Coronary artery (tissue), 2 donors: Measurements from ENCODE around the gene ABCC5.

Experiments
- DNase-seq: peaks from one replicate; pipeline ENCODE4 v3.0.0-alpha.2; 2017; ENCODE audit warnings: low spot score
- H3K27ac ChIP-seq, 2 donors: fragments of 200-600 bp; sonication (generic); one replicate each; pipeline ENCODE4 v1.5.1; 2016 to 2019
- H3K4me3 ChIP-seq: fragments of 200-600 bp; sonication (generic); 2 replicates; pipeline ENCODE4 v1.5.1; 2016; ENCODE audit warnings: mild to moderate bottlenecking, moderate library complexity
- TF ChIP-seq, protein P1 (sequence below): fragments of 200-600 bp; sonication (generic); IDR thresholded peaks from one replicate; pipeline ENCODE4 v1.5.1; 2019; ENCODE audit warnings: antibody characterized with exemption

Gene ABCC5

DNA sequence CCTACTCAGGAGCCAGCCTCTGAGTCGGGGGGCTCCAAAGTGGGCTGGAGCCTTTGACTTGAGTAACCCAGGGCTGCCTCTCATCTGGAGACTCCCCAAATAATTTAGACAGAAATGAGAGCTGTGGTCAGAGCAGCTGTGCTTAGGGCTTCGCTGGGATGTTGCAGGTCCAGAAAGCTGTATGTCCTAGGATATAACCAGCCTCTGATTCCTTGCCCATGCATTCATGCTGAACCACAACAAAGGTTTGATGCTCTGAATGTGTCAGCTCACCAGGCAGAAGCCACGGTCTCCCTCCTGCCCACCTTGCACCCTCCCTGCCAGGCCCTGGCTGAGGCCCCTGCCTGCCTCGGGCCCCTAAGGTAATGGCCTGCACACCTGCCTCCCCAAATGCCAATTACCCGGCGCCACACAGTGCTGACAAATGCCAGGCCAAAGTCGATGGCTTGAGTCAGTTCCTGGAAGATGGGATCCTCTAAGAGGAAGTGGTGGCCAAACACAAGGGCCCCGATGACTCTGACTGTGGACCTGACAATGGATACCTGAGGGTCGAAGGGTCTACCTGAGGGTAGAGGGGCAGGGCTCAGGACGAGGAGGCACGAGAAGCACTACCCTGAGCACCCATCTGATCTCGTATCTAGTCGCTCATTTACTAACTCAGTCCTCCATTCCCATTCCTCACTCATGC lies 111.3 kb downstream of the ABCC5 start:
- DNase-seq: no peak
- Histone ChIP-seq H3K27ac (no peak overlapping the region), H3K4me3 (no peak overlapping the region)
- TF ChIP-seq, protein P1, sequence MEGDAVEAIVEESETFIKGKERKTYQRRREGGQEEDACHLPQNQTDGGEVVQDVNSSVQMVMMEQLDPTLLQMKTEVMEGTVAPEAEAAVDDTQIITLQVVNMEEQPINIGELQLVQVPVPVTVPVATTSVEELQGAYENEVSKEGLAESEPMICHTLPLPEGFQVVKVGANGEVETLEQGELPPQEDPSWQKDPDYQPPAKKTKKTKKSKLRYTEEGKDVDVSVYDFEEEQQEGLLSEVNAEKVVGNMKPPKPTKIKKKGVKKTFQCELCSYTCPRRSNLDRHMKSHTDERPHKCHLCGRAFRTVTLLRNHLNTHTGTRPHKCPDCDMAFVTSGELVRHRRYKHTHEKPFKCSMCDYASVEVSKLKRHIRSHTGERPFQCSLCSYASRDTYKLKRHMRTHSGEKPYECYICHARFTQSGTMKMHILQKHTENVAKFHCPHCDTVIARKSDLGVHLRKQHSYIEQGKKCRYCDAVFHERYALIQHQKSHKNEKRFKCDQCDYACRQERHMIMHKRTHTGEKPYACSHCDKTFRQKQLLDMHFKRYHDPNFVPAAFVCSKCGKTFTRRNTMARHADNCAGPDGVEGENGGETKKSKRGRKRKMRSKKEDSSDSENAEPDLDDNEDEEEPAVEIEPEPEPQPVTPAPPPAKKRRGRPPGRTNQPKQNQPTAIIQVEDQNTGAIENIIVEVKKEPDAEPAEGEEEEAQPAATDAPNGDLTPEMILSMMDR: no peak

DNA sequence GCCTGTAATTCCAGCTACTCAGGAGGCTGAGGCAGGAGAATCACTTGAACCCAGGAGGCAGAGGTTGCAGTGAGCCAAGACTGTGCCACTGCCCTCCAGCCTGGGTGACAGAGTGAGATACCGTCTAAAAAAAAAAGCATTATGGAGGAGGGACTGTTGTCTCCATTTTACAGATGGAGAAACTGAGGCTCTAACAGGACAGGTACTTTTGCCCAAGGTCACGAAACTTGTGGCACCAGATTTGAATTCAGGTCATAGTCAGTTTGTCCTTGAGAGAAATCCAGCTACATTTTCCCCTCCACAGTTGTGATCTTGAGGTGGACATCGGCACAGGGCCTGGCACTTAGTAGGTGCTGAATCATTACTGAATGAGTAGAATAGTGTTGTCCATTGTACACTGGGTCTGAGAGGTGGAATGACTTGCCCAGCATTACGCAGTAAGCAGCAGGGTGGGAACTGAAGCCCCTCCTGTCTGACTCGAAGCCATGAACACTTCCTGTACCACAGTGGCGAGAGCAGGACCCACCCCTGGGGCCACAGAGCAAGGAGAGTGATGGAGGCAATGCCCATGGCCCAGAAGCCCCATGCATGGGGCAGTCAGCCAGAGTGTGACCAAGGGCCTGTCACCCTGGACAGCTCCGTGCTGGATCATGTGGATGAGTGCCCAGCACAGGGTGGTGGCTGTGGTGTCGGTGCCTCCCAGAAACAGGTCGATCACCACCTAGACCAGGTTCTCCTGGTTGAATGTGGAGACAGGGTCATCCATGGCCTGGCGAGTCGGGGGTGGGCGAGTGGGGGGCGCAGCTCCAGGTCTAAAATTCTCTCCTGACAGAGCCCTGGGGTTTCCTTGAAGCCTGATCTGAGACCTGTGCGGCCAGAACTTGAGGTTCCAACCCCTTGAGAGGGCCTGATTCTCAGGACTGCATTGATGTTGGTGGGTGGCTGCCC lies 112.6 kb downstream of the ABCC5 start:
- no peak for DNase-seq
- Histone ChIP-seq H3K4me3 (no peak overlapping the region), H3K27ac (no peak overlapping the region)
- TF ChIP-seq, protein P1: no peak

DNA sequence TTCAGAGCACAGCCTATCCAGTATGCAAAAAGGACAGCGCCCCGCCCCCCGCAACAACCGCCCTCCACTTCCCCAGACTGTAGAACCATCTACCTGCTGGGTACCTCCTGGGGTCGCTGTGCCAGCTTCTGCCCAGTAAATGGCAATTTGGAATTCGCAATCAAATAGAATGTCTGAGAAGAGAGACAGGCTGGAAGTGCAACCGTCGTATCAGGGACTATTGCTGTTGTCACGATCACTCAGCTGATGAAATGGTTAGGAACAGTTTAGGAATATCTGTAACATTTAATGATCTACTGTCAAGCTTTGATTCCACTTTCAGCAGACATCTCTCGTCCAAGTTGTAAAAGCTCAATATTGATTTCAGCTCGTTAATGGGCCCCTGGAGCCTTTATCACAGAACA lies 119.7 kb downstream of the ABCC5 start:
- Histone ChIP-seq H3K27ac (no peak overlapping the region), H3K4me3 (no peak overlapping the region)
- TF ChIP-seq, protein P1: no peak
- DNase-seq: no peak

DNA sequence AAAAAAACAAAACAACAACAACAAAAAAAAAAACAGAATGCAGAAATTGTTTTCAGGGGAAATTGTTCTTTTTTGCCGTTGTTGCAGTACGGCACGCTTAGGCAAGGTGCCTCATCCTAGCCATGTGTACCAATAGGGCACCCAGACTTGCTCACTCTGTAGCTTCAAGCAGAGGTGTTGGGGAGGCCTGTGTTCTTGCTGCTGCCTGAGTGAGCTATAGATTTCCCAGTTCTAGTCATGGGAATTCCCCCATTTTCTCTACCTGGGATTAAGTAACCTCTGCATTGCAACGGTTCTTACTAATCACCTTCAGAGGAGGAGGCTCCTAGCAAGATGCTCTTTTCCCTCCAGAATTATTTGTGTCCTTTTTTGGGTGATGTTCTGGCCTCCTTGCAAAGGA lies 120.1 kb downstream of the ABCC5 start:
- Histone ChIP-seq H3K4me3 (no peak overlapping the region), H3K27ac (no peak overlapping the region)
- DNase-seq: no peak
- TF ChIP-seq, protein P1: no peak

DNA sequence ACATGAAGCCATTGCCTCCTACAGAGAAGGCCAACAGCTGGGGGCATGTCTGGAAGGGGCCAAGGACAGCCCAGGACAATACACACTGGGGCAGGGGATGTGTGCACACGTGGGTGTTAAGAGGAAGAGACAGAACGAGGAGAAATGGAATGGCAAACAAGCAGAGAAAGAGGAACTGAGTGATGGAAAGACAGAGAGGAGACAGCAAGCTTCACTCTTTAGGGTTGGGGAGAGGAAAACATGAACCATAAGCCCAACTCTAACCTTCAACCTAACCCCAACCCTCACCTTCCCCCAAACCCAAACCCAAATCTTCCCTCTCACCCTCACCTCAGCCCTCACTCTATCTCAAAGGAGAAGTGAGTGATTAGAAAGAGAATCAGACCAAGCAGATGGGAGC lies 121.1 kb downstream of the ABCC5 start:
- DNase-seq: no peak

DNA sequence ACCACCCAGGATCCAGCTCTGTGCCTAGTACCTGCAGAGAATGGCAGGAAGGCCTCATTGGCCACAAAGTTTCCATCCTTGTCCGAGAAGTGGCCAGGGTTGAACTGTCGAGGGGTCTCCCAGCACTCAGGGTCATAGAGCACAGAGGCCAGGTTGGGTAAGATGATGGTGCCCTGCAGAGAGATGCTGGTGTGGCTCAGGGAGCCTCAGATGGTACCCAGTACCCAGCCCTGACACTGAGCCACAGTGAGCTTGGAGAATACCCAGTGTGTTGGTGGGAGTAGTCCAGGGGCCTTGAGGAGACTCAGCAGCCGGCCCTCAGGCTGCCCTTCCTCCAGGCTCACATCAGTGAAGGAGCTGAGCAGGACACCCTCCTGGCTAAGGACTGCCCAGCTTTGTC lies 121.5 kb downstream of the ABCC5 start:
- TF ChIP-seq, protein P1: no peak
- H3K27ac ChIP-seq: no peak overlapping the region
- H3K4me3 ChIP-seq: no peak overlapping the region
- no peak for DNase-seq

More for the DNA sequence above, 121.1 kb downstream of the ABCC5 start:
- H3K27ac ChIP-seq: no peak overlapping the region
- H3K4me3 ChIP-seq: no peak overlapping the region
- TF ChIP-seq, protein P1: no peak
